Endometrial microvascular endothelial cells (primary cell): ENCODE data around the gene LRRN4CL. TPM values are rescaled to one million over a fixed set of nuclear protein-coding genes. Genes with fewer than 3 reads are reported as not detected.
"Not testable (repeated sequence)": the region's sequence is repeated elsewhere in the genome, so short reads cannot be mapped to it uniquely, and the experiment has no call there.

ENCODE experiments used
- in situ Hi-C: cut with HindIII; loops from 2 replicates; pipeline ENCODE4 v1.10.0; 2017; ENCODE audit warnings: low sequenced_read_pairs, low pct_unique_long_range_greater_than_20kb; ENCODE audit errors: inconsistent ontology term
- total RNA-seq: library from RNA; depleted of rRNA; stranded (reverse); fragments of >200 nt; gene quantifications from one replicate; pipeline ENCODE4 v1.2.3, GENCODE V29; 2015; ENCODE audit errors: inconsistent ontology term

LRRN4CL gene
- total RNA-seq, 1 donor from 2014 or later, result not detected

DNA sequence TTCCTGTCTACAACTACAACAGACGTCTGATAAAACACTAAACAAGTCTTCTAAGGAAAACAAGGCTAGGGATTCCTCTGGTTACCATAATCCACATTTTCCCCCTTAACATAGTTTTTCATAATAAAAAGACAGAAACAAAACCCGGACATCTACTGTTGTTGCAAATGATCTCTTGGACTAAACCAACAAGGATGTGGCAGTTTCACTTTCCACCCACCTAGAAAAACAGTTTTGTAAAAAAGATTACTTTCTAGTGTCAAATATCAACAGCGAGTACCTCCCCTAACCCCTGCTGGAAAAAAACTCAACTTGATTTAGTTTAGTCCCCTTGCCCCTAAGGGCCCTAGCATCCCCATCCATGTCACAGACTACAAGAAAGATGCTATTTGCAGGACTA is 23.5 kb upstream of the LRRN4CL start:
- in situ Hi-C loops, result no loop called here

DNA sequence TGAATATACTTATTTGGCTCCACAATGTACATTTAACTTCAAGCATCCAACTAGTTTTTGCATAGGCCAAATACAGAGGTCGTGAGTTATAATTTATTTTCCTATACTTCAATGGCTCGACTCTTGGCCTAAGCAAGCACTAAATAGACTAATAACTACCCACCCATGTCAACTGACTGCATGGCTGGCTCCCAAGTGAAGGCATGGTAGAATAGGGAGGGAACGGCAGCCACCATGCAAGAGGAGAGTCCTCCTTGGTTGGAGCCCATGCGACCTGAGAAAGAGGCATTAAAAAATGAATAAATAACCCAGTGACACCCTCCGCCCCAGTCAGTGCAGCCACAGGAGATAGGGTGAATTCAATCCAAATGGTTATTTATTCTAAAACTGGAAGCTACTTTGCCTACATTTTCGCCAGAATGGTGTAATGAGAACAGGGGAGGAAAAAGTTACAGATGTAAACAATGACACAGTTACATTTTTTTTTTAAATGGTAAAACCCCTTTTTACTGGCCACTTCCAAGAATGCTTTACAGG is 23.0 kb upstream of the LRRN4CL start:
- in situ Hi-C loops, result no loop called here

DNA sequence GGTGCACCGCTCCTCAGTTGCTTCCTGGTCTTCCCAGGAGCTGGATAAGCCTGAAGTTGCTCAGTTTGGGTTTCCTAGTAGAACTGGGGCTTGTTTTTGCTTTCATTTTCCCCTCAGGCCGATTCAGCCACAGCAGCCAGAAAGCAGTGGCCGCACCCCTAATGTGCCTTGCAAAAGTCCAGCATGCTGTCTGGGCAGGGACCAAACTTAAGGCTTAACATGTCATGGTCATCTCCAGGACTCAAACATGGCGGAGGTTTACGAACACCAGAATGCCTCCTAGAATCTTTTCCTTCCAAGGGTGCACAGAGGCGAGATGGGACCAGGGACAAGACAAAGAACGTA is 20.6 kb upstream of the LRRN4CL start:
- in situ Hi-C loops, result no loop called here

DNA sequence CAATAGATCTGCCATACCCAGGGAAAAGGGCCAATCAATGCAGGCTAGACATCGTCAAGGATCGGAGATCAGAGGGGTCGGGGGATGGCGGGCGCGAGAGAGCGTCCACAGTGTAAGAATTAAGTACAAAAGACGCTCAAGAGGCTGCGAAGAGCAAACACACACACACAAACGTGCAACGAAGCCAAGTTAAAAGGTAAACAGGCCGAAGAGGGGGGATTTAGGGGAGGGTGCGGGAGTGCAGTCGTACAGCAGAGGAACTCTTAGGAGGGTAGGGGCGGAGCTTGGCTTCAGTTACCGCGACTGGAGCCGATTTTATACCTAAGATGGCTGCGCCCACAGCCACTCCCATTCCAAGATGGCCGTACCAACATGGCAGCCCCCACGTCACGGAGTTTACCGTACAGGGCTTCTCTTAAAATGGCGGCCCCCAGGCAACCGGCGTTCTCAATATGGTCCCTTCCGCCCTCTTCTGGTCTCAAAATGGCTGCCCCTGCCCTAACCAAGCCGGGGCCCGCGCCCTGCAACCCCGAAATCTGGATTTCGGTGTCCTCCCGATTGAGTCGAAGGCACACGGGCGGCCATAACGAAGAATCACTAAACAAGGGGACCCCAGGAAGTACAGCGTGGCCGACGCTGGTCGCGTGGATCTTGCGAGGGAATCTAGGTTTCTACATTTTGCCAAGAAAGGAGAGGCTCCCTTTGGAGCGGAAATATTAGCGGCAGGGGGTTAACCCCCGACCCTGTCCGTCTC is 20.1 kb upstream of the LRRN4CL start:
- in situ Hi-C loops, result no loop called here

DNA sequence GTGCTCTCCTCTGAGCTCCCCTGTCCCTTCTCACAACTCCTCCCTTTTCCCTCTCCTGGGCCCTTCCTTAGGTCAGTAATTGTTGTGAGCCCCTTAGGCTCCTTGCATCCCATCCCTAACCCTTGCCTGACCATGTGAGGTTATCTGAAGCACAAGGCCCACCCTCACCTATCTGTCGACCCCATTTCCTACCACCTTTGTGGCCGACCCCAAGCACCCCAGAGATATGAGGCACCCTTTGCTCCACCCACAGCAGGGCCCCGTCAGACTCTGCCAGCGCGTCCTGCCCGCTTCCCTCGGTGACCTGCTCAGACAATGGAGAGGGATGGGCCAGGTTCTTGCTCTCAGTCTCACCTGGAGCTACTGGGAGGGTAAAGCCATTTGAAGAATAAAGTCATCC is 19.5 kb upstream of the LRRN4CL start:
- in situ Hi-C loops, result no loop called here

DNA sequence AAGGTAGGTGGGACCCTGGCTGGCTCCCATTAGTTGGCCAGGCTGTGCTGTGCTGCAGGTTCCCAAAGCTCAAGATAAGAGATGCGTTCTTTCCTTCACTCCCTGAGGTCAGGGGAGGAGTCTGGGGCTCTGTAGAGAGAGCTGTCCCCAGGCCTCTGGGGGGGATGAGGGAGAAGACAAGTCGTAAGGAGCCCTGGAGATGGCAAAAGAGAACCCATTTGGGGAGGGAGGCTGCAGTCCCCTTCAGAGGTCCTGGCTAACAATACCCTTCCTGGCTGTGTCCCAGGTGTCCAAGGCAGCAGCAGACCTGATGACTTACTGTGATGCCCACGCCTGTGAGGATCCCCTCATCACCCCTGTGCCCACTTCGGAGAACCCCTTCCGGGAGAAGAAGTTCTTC is 19.1 kb upstream of the LRRN4CL start:
- in situ Hi-C loops, result no loop called here

DNA sequence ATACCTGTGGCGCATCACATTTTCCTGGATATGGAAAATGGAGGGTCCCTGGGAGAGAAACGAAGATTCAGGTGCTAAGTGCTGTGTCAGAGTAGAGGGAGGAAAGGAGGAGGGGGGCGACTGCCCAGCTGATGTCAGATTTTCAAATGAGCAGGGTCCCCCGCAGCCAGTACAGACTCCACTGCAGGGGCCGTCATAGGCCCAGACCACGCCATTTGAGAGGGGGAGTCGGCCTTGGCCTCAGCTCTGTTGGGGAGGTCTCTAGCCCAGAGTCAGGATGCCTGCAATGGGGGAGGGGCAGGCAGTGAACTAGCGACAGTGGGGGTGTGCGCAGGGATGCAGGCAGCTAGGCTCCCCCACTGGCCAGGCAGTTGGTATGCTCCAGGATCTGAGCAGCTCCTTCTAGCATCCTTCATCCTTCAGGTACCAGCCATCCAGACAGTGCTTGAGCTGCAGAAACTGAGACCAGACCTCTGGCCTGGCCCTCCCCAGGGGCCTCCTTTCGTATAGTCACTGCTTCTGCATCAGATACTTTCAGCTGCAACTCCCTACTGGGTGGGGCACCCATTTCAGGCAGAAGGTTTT is 18.0 kb upstream of the LRRN4CL start, which contains the start of the genes BSCL2 and GNG3:
BSCL2 (minus strand) TSS at position 148 of the 585 bp plus-strand sequence. CDS start 229 bp downstream, outside the sequence.
GNG3 (plus strand) TSS at position 400 of the 585 bp plus-strand sequence. CDS start 620 bp downstream, outside the sequence.
- in situ Hi-C loops, result no loop called here

DNA sequence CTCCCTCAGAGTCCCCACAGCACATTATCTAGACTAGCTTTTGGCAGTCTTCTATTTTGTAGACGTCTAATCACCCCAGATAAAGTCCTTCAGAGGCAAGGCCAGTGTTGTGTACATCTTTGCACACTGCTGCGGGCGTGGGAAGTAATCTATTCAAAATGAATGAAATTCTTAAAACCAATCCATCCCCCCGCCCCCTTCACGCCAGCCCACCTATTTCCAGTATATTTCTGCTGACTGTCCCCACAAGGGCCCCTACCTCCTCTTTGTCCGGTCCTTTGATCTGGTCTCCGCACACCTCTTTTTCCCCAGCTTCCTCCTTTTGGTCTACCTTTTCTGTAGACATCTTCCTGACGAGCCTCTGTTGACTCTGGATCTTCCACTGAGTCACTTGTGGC is 17.5 kb upstream of the LRRN4CL start:
- in situ Hi-C loops, result no loop called here

DNA sequence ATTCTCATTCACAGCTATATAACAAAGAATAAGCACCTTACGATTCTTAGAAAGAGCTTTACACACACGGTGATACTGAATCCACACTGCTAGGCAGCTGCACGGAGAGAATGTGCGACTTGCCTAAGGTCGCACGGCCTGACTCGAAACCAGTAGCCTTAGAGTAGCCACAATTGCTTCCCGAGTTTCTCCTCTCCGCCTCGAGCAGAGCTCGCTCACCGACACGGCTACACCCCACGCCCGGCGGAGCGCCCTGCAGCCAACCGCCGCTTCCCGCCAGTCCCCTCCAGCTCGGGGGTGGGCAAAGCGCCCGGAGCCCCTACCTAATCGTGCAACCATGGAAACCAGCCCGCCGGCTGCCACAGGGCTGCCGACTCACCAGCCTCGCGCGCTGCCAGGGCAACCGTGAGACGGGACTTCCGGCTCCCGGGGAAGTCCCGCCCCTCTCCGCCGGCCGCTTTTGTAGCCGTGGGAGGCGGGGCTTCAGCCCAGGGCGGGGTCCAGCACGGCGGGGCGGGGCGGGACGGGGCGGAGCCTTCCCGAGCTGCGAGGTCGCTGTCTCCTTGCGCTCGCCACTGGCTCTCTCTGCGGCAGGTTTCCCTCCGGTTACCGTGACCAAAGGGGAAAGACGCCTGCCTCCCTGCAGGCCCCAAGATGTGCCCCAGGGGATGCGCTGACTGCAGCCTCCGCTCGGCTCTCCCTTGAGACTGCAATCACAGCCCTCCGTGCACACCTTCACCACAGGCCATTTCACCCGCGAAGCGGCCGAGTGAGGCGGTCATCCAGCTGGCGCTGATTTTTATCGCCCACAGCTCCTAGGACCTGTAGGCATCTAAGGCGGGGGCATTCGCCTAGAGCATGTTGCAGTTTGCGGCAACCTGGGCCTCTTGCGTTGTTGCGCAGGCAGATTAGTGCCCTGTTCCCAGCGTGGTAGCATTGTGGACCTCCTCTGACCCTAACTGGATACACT is 16.8 kb upstream of the LRRN4CL start:
- in situ Hi-C loops, result no loop called here

DNA sequence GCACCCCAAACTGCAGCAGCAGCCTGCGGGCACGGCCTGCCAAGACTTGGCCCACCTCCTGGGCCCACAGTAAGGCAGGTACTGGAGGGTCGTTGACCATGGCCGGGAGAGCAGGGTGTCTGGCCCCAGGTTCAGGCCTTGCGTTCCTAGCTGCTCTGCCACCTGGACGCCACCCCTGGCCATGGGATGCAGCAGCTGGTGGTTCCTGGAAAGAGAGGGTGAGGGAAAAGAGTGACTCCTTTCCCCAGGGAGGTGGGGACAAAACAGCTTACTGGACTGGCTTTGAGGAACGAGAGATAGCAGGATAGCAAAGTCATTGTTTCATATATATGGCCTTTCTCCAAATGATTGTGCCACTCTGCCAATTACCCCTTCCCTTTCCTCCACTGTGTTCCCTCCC is 16.1 kb upstream of the LRRN4CL start:
- in situ Hi-C loops, result no loop called here

DNA sequence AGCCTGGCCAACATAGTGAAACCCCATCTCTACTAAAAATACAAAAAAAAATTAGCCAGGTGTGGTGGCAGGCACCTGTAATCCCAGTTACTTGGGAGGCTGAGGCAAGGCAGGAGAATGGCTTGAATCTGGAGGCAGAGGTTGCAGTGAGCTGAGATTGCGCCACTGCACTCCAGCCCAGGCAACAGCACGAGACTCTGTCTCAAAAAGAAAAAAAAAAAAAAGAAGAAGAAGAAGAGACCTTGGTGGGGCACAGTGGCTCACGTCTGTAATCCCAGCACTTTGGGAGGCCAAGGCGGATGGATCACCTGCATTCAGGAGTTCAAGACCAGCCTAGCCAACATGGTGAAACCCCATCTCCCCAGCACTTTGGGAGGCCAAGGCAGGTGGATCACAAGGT is 14.6 kb upstream of the LRRN4CL start:
- in situ Hi-C loops, result not testable (repeated sequence)

DNA sequence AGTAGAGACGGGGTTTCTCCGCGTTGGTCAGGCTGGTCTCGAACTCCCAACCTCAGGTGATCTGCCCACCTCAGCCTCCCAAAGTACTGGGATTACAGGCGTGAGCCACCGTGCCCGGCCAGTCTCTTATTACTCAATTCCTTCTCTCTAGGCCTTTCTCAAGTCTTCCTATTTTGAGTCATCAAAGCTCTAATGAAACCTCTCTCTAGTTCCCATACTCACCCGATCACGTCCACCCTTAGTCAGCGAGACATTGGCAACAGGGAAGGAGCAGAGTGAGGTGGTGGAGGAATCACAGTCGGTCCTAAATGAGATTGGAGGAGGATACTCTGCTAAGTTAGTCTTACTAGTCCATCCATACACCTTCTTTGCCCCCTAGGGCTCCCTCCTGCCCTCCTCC is 12.9 kb upstream of the LRRN4CL start:
- in situ Hi-C loops, result no loop called here

DNA sequence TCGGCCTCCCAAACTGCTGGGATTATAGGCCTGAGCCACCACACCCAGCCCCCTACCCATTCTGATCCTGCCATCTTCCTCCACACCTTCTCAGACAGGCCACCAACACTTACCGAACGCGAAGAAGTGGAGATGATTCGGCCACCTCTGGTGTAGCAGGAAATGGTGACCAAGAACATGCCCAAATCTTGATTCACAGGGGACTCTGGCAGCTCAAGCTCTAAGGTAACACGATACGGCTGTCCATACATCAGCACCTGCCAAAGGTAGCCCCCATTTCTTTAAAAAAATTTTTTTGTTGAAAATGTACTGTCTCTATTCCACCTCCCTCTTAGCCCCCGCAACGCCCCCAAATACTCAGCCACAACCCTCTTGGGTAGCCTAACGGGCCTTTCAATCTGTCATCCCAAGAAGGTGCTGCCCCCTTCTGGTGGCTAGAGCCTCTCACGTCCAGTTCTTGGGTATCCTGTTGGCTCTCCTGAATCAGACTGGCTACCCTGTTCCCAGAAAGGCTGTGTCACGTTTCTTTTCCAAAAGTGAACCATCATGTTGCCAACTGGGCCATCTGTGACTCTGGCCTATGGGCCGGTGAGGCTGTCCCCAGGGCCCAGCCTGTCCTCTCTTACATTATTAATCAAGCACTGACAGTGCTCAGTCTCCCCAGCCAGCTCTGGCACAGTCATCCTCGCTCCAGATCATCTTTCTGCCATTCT is 5.3 kb upstream of the LRRN4CL start:
- in situ Hi-C loops, result loop anchor here (10.0 kb wide), 1 partner anchor 60 kb away; no protein-coding TSS in a partner anchor

DNA sequence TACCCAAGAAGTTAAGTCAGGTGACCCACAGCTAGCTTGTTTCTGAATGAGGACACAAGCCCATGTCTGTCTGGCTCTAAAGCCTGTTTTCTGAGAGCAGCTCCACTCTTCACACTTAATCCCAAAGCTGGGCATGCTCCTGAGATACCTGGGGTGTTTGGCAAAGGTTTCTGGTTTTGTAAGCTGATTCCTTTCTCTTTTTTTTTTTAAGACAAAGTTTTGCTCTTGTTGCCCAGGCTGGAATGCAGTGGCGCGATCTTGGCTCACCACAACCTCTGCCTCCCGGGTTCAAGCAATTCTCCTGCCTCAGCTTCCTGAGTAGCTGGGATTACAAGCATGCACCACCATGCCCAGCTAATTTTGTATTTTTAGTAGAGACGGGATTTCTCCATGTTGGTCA is 4.3 kb upstream of the LRRN4CL start:
- in situ Hi-C loops, result loop anchor here (10.0 kb wide), 1 partner anchor 59 kb away; no protein-coding TSS in a partner anchor

DNA sequence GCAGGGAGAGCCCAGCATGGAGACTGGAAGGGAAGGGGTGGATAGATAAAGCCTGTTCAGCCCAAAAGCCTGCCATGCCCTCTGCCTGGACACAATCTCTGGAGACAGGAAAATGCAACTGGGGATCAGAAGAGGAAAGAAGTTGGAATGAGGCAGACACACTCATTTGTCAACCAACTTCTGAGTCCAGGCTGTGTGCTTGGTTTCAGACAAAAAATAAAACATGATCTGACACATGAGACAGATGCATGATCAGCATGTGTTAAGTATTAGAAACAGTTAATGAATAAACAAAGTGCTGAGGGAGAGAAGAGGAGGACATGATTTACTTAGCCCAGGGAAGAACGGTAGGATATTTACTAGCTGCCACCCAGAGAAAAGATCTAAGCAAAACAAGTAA is 839 bp downstream of the LRRN4CL start:
- in situ Hi-C loops, result no loop called here

DNA sequence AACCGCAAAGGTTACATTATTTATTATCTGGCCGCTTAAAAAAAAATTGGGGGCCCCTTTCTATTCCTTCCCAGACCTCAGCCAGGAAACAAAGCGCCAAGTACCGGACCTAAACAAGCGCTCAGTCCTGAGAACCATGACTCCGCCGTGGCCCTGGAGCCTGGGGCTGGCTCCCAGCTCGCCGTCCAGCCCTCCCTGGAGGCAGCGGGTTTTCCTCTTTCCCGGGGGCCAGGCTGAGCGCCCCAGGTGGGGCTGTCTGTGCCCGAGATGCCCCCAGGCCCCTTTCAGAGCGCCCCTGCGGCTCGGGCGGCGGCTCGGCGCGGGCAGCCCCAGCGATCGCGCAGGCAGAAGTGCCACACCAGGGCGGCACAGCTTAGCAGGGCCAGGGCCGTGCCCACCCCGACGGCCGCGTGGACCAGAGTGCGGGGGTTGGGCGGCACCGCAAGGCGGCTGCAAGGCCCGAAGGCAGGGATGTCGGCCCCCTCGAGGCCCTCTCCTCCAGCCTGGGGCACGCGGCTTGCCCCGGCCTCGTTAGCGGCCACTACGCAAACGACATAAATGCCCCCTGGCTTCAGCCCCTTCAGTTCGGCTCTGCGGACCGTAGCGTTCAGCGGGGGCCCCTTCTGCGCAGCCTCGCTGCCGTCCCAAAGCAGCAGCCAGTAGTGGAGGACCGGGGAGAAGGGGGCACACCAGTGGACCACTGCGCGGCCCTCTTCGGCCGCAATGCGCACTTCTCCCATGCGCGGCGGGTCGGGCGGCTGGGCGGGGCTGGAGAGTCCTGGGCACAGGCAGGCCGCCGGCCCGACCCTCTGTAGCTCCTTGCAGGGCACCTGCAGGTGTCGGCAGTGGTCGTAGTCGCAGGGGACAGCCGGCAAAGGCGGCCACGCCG is 1.6 kb downstream of the LRRN4CL start:
- in situ Hi-C loops, result no loop called here

DNA sequence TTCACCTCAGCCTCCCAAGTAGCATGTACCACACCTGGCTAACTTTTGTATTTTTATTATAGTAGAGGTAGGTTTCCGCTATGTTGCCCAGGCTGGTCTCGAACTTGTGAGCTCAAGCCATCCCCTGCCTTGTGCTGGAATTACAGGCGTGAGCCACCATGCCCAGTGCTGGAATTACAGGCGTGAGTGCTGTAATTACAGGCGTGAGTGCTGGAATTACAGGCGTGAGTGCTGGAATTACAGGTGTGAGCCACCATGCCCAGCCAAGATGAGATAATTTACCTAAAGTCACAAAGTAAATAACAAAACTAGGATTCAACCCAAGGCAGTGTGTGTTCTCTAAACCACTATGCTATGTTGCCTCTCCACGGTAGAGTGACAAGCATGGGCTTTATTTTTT is 6.8 kb downstream of the LRRN4CL start:
- in situ Hi-C loops, result no loop called here

DNA sequence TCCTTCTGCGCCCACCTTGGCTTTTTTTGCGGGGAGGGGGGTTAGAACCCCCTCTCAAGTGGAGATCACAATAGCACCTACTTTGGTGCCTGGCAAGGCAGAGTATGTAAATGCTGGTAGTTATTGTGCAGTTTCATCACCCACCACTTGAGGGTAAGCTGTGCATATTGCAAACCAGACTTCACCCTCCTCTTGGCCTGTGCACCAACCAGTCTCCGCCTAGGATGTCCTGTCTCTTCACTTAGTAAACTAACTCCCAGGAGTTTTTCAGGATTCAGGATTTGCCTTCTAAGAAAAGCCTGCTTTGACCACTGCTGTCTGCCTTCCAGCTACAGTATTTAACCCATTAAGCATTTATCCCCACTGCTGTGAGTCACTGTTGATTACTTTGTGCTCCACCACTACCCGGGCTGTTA is 8.5 kb downstream of the LRRN4CL start:
- in situ Hi-C loops, result no loop called here
